ENCODE measurements around the gene RNF114. TPM values are rescaled to one million over a fixed set of nuclear protein-coding genes. Genes with fewer than 3 reads are reported as not detected.

The RNF114 gene
- total RNA-seq (ENCODE audit: low replicate concordance) = 62.9 and 72.1 TPM in 2 replicates
- long read RNA-seq, transcript RNF114-201 (6 exons, 2,503 nt) = major isoform, 349 of 388 reads
- long read RNA-seq, partial matches to known transcripts = 28 of 388 reads
- long read RNA-seq, other reads (novel, unspliced or antisense) = 10 of 388 reads

- Mint-ChIP-seq H3K27me3 (no peaks in the 10 kb centered on the region), H3K36me3 (peaks cover 4% of the 10 kb centered on the region), H3K27ac (peak within 1 kb of the TSS; percentile 90)
These were observed at the start of gene RNF114 for GRCh38 chr20:49936153-49937026. Gene RNF114, plus strand, starts transcription at chr20:49936397. Its CDS starts 16 bp downstream, at chr20:49936413.

GRCh38 chr20:49886571-49887213, 49.5 kb upstream of the RNF114 start:
- no peak overlapping the region for H3K27ac Mint-ChIP-seq
- no peaks in the 10 kb centered on the region for H3K9me3 Mint-ChIP-seq
- H3K4me3 Mint-ChIP-seq = no peak overlapping the region
- H3K36me3 Mint-ChIP-seq = peaks cover 4% of the 10 kb centered on the region
- DNase-seq (ENCODE audit: extremely low spot score, unreplicated experiment) = no peak
- no peak for TF ChIP-seq CTCF (conservative IDR thresholded peaks at IDR 0.05)
- no peaks in the 10 kb centered on the region for H3K27me3 Mint-ChIP-seq
- peaks cover 42% of the 10 kb centered on the region for H3K4me1 Mint-ChIP-seq (ENCODE audit: unreplicated experiment)

More at GRCh38 chr20:49936153-49937026, at the start of gene RNF114:
- no peak for TF ChIP-seq CTCF (conservative IDR thresholded peaks at IDR 0.05)
- Mint-ChIP-seq H3K9me3 (no peaks in the 10 kb centered on the region), H3K4me1 (ENCODE audit: unreplicated experiment) (peaks cover 35% of the 10 kb centered on the region), H3K4me3 (peak within 1 kb of the TSS; percentile 99)
- DNase-seq (ENCODE audit: extremely low spot score, unreplicated experiment) = peak; percentile 93

GRCh38 chr20:49887251-49888211, 48.7 kb upstream of the RNF114 start:
- Mint-ChIP-seq H3K27me3 (no peaks in the 10 kb centered on the region), H3K36me3 (peaks cover 4% of the 10 kb centered on the region), H3K27ac (peak overlapping the region; percentile 23), H3K4me1 (ENCODE audit: unreplicated experiment) (peaks cover 47% of the 10 kb centered on the region), H3K4me3 (peak overlapping the region; percentile 39), H3K9me3 (no peaks in the 10 kb centered on the region)
- no peak for TF ChIP-seq CTCF (conservative IDR thresholded peaks at IDR 0.05)
- no peak for DNase-seq (ENCODE audit: extremely low spot score, unreplicated experiment)

- TF ChIP-seq CTCF (conservative IDR thresholded peaks at IDR 0.05) = peak; percentile 97
- H3K4me3 Mint-ChIP-seq = peak overlapping the region; percentile 53
These were observed 47.8 kb upstream of the RNF114 start for GRCh38 chr20:49888212-49889000.

More at GRCh38 chr20:49888212-49889000, 47.8 kb upstream of the RNF114 start:
- H3K9me3 Mint-ChIP-seq = no peaks in the 10 kb centered on the region
- H3K4me1 Mint-ChIP-seq (ENCODE audit: unreplicated experiment) = peaks cover 52% of the 10 kb centered on the region
- H3K36me3 Mint-ChIP-seq = peaks cover 4% of the 10 kb centered on the region
- no peak for DNase-seq (ENCODE audit: extremely low spot score, unreplicated experiment)
- no peaks in the 10 kb centered on the region for H3K27me3 Mint-ChIP-seq
- peak overlapping the region; percentile 65 for H3K27ac Mint-ChIP-seq

Data from type B pancreatic cell (in vitro differentiated cells).